Right lobe of liver (tissue), 6 donors: Measurements from ENCODE around the gene NUDT1. TPM values are rescaled to one million over a fixed set of nuclear protein-coding genes. Genes with fewer than 3 reads are reported as not detected.
A peak's percentile ranks its signal among the peaks of the same experiment; 100 is the strongest.

Experiments used
- ATAC-seq, 4 donors: fragments of 200-7000 bp; cut with Tn5 transposase; one replicate each; pipeline ENCODE4 v1.9.1; 2020; ENCODE audit warnings: mild to moderate bottlenecking in 4 of 4, moderate library complexity in 4 of 4
- DNase-seq, 3 donors: peaks; one replicate each; pipeline ENCODE4 v3.0.0-alpha.2; 2020
- H3K27ac ChIP-seq, 3 donors: fragments of 200-600 bp; one replicate each; pipeline ENCODE4 v1.8.0; 2022
- H3K27me3 ChIP-seq, 2 donors: fragments of 200-600 bp; one replicate each; pipeline ENCODE4 v1.8.0; 2022
- H3K36me3 ChIP-seq, 4 donors: fragments of 200-600 bp; sonication (generic) in 1 of 4; one replicate each; pipeline versions ENCODE4 v1.5.1 to v1.8.0; 2017 to 2022; ENCODE audit warnings: control low read depth in 1 of 4
- H3K4me1 ChIP-seq, 4 donors: fragments of 200-600 bp; sonication (generic) in 1 of 4; one replicate each; pipeline versions ENCODE4 v1.5.1 to v1.8.0; 2017 to 2022; ENCODE audit warnings: control low read depth in 1 of 4
- H3K4me3 ChIP-seq, 3 donors: fragments of 200-600 bp; one replicate each; pipeline ENCODE4 v1.8.0; 2022
- H3K9me3 ChIP-seq, 4 donors: fragments of 200-600 bp; sonication (generic) in 1 of 4; one replicate each; pipeline versions ENCODE4 v1.5.1 to v1.8.0; 2017 to 2022; ENCODE audit warnings: control low read depth in 1 of 4
- POLR2A ChIP-seq: fragments of 450-650 bp; IDR thresholded peaks from one replicate; pipeline ENCODE4 v1.6.1; 2017; ENCODE audit warnings: antibody characterized with exemption, mild to moderate bottlenecking
- WGBS: methylation state at CpG from one replicate; pipeline ENCODE4 v1.1.6; 2018; ENCODE audit warnings: low coverage, low lambda C conversion rate; ENCODE audit not compliant: insufficient coverage; ENCODE audit errors: missing lambda C conversion rate; 5-methylcytosine and 5-hydroxymethylcytosine counted together
- intact Hi-C, 2 donors: fragments of 100-400 bp; cut with DNase I; formaldehyde crosslinking; loops; one replicate each; pipeline versions ENCODE4 v1.11.2 to v1.14.1; 2022
- total RNA-seq, 6 experiments: library from RNA; depleted of rRNA in 2 of 6; stranded (reverse); fragments of >200 nt in 2 of 6; fragmentation: NEBNext Ultra II Directional in 3 of 6; extraction: Animal tissue kit (Norgen Biotek cat#: 25700) in 3 of 6; gene quantifications; one replicate each; pipeline versions ENCODE4 v1.1.0 to v1.2.4, GENCODE V29; 2016 to 2023
- TF ChIP-seq, protein P1 (sequence below), 4 donors: fragments of 200-600 bp in 3 of 4; fragments of 450-650 bp in 1 of 4; IDR thresholded peaks; one replicate each; pipeline versions ENCODE4 v1.5.1 to v1.8.0; 2016 to 2022; ENCODE audit warnings: antibody characterized with exemption in 4 of 4, mild to moderate bottlenecking in 2 of 4
- donor health status: DM: no; HTN: yes; CAD: no.
- donor health status: DM: no; HTN: no; CAD: no.
- donor health status: DM: no; HTN: no; CAD: no.
- donor health status: DM: no; HTN: yes; CAD: no.
- donor health status: DM: no; HTN: yes; CAD: no.

Gene NUDT1
- total RNA-seq, 6 experiments from 2014 or later = 1.6 to 4.1 (median 2.3) TPM

DNA sequence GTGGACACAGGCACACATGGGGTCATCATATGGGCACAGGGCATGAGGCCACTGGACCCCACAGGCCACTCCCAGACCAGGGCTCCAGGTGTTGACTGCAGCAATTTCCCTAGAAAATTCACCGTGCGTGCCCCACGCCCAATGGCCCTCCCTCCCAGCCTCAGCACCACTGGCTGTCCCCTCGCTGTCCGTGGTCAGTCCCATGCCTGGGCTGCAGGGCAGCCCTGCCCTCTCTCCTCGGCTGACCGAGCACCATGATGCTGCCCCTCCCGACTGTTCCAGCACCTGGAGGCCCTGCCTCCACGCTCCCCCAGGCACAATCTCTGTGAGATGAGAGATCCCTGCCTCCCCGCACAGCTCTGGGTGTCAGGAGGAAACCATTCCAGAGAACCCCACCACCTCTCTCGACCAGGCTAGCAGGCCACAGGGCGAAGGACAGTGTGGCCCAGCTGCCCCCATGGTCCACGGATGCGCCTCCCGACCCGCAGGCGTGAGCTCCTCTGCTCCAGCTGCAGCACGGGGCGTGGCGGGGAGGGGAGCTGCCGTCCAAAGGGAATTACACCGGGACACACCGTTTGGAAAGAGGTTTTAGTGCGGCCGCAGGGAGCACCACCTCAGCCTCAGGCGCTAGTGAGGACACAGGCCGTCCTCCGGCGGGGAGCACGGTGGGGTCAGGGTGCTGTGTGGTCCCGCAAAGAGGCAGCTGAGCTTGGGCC is 12.6 kb downstream of the NUDT1 start:
- Histone ChIP-seq H3K36me3 (peaks cover 0 to 19% (median 0%) of the 10 kb centered on the region in 4 donors), H3K27ac (no peak overlapping the region), H3K27me3 (no peaks in the 10 kb centered on the region), H3K9me3 (no peaks in the 10 kb centered on the region), H3K4me1 (no peaks in the 10 kb centered on the region), H3K4me3 (no peak overlapping the region)
- WGBS = 88% methylated on average over 5 of the region's 31 CpGs
- intact Hi-C loops = no loop called here
- DNase-seq (peak in 1 of 3 donors; percentile 44), ATAC-seq (no peak)
- TF ChIP-seq POLR2A = no peak
- TF ChIP-seq, protein P1, sequence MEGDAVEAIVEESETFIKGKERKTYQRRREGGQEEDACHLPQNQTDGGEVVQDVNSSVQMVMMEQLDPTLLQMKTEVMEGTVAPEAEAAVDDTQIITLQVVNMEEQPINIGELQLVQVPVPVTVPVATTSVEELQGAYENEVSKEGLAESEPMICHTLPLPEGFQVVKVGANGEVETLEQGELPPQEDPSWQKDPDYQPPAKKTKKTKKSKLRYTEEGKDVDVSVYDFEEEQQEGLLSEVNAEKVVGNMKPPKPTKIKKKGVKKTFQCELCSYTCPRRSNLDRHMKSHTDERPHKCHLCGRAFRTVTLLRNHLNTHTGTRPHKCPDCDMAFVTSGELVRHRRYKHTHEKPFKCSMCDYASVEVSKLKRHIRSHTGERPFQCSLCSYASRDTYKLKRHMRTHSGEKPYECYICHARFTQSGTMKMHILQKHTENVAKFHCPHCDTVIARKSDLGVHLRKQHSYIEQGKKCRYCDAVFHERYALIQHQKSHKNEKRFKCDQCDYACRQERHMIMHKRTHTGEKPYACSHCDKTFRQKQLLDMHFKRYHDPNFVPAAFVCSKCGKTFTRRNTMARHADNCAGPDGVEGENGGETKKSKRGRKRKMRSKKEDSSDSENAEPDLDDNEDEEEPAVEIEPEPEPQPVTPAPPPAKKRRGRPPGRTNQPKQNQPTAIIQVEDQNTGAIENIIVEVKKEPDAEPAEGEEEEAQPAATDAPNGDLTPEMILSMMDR (IDR thresholded peaks at IDR 0.05) = no peak

DNA sequence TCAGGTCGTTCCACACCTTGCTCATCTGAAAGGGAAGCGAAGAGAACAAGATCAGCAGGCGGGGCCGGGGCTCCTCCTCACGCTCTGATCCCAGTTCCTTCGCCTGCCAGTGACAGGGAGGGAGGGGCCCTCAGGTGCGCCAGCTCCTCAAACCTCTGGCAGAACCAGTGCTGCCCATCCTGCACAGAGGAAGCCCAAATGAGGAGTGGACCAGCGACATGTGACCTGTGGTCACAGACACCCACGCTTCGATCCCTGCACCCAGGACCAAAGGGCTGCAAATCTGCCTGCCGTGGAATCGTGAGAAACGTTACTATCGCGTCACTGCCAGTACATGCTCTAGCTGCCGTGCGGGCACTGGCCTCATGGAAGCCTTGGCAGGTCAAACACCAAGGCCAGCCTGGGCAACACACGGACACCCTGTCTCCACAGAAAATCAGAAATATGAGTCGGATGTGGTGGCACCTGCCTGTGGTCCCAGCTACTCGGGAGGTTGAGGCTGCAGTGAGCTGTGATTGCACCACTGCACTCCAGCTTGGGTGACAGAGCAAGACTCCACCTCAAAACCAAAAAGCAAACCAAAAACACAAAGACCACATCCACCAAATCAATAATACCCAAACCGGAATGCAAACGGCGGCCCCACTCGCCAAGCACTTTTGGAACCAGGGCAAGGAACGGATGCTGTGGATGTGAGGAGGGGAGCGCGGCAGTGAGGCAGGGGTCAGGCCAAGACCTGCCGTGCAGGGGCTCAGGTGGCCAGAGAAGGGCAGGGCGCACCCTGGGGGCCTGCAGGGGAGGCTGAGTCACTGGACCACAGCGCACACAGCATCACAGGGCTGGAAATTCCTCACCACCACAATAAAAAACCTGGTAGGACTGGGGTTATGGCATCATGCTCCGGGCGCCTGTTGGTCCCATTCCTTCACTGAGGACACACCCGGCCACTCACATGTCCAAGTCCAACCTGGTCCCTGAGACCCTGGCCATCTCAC is 13.4 kb downstream of the NUDT1 start:
- DNase-seq (peak in 1 of 3 donors; percentile 46), ATAC-seq (no peak)
- Histone ChIP-seq H3K27me3 (no peaks in the 10 kb centered on the region), H3K4me3 (no peak overlapping the region), H3K9me3 (no peaks in the 10 kb centered on the region), H3K36me3 (peaks cover 0 to 19% (median 0%) of the 10 kb centered on the region in 4 donors), H3K4me1 (no peaks in the 10 kb centered on the region), H3K27ac (no peak overlapping the region)
- intact Hi-C loops = no loop called here
- WGBS = 100% methylated on average over 1 of the region's 33 CpGs
- TF ChIP-seq POLR2A = no peak
- TF ChIP-seq, protein P1 (IDR thresholded peaks at IDR 0.05) = no peak

DNA sequence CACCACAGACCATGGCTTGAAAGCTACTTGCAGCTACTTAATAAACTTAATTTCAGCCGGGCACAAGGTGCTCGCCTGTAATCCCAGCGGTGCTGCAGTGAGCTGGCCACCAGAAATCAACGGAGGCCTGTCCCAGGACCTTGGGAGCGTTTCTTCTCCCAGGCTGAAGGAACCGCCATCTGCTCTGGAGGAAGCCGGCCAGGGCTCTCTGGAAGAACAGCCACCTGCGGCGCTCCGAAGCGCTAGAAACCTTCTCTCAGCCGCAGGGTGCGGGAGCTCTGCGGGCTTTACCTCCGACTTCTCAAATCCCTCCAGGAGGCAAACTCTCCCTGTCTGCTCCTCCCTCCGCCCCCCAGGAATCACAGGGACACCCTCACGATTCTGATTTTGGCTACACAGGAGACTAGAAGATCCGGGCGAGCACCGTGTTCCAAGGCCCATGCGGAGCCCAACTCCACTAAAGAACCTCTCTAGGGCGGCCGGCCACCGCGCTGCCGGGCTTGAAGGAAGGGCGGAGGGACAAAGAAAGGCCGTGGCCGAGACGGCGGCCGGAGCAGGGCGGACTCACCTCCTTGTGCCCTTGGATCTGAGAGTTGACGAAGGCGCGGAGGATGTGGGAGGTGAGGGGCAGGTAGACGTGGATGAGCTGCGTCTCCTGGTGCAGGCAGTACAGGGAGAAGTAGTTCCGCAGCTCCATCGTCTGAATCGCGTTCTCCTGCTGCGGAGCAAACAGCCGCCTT is 14.4 kb downstream of the NUDT1 start:
- no peaks in the 10 kb centered on the region for H3K9me3 ChIP-seq
- TF ChIP-seq, protein P1 (IDR thresholded peaks at IDR 0.05) = no peak
- TF ChIP-seq POLR2A = no peak
- H3K27ac ChIP-seq = no peak overlapping the region
- no peak overlapping the region for H3K4me3 ChIP-seq
- DNase-seq (no peak), ATAC-seq (no peak)
- WGBS = 97% methylated on average over 17 of the region's 44 CpGs
- H3K27me3 ChIP-seq = no peaks in the 10 kb centered on the region
- H3K4me1 ChIP-seq = no peaks in the 10 kb centered on the region
- H3K36me3 ChIP-seq = peaks cover 0 to 19% (median 0%) of the 10 kb centered on the region in 4 donors
- intact Hi-C loops = no loop called here

DNA sequence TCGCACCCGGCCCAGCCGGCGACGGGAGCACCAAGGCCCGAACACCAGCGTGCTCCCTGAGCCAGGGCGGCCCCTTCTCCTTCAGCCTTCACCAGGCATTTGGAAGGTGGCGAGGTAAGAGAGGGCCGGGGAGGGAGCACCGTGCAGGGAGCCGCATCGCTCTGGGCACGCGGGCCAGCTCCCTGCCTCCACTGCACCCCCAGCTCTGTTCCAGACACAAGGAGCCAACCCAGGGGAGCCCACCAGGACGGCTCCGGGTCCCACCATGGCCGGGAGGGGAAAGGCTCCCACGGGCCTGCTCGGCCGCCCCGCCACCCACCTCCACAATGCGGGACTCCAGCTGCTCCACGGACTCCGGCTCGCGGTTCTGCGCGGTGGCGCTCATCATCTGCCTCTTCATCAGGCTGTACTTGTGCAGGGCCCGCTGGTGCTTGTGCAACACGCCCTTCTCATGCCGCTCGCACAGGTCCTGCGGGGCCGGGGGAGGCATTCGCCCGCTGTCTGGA is 15.1 kb downstream of the NUDT1 start:
- peaks cover 0 to 19% (median 0%) of the 10 kb centered on the region in 4 donors for H3K36me3 ChIP-seq
- no peaks in the 10 kb centered on the region for H3K27me3 ChIP-seq
- TF ChIP-seq, protein P1 (IDR thresholded peaks at IDR 0.05) = no peak
- no peak for TF ChIP-seq POLR2A
- intact Hi-C loops = no loop called here
- no peak overlapping the region for H3K27ac ChIP-seq
- H3K4me1 ChIP-seq = no peaks in the 10 kb centered on the region
- H3K4me3 ChIP-seq = no peak overlapping the region
- ATAC-seq (no peak), DNase-seq (peak in 1 of 3 donors; percentile 54)
- WGBS = no CpG with 5 or more reads among the region's 38 CpGs
- H3K9me3 ChIP-seq = no peaks in the 10 kb centered on the region
